ENCODE measurements around the gene COMMD1.
"Not testable (repeated sequence)": the region's sequence is repeated elsewhere in the genome, so short reads cannot be mapped to it uniquely, and the experiment has no call there.

Gene COMMD1

GRCh38 chr2:62152000-62152399 is 246.5 kb downstream of the COMMD1 start:
- TF ChIP-seq, protein P1, sequence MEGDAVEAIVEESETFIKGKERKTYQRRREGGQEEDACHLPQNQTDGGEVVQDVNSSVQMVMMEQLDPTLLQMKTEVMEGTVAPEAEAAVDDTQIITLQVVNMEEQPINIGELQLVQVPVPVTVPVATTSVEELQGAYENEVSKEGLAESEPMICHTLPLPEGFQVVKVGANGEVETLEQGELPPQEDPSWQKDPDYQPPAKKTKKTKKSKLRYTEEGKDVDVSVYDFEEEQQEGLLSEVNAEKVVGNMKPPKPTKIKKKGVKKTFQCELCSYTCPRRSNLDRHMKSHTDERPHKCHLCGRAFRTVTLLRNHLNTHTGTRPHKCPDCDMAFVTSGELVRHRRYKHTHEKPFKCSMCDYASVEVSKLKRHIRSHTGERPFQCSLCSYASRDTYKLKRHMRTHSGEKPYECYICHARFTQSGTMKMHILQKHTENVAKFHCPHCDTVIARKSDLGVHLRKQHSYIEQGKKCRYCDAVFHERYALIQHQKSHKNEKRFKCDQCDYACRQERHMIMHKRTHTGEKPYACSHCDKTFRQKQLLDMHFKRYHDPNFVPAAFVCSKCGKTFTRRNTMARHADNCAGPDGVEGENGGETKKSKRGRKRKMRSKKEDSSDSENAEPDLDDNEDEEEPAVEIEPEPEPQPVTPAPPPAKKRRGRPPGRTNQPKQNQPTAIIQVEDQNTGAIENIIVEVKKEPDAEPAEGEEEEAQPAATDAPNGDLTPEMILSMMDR (IDR thresholded peaks at IDR 0.05; ENCODE audit: insufficient read depth, low read depth, low read length, missing control alignments): no peak
- no peak overlapping the region for H3K4me3 ChIP-seq (ENCODE audit: low read depth, low read length)
- no peak for DNase-seq (ENCODE audit: low read depth)

- DNase-seq (ENCODE audit: low read depth): no peak
- TF ChIP-seq, protein P1 (IDR thresholded peaks at IDR 0.05; ENCODE audit: insufficient read depth, low read depth, low read length, missing control alignments): no peak
- no peak overlapping the region for H3K4me3 ChIP-seq (ENCODE audit: low read depth, low read length)
These were observed 251.5 kb downstream of the COMMD1 start for GRCh38 chr2:62156861-62157496.

DNA sequence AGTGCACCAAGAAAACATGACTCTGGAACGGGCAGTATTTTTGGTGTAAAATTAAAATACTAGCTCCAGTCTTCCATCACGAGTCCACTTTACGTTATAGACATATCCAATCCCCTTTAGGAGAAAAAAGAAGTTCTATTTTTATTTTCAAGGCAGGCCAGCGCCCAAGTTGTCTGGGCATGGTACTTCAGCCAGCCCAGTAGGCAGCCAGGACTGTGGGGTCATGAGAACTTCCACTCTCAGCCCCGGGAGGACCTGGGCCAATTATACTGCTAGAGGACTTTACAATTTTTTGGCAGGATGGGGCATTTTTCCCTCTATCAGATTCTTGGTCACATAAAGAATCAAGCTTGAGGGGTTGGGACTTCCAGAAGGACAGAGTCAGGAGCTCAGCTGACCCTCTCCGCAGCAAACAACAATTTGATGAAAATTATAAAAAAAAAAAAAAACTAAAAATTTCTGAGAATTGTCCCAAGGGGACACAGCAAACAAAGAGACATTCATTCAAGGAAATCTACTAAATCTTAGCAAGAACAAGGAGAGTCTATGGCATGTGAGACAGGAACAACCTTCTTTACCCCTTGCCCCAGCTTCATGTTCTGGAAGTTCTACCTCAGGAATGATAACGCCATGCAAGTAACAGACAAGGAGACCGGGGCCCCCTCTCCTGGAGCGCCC is 253.1 kb downstream of the COMMD1 start:
- H3K4me3 ChIP-seq (ENCODE audit: low read depth, low read length): no peak overlapping the region
- TF ChIP-seq, protein P1 (IDR thresholded peaks at IDR 0.05; ENCODE audit: insufficient read depth, low read depth, low read length, missing control alignments): no peak
- no peak for DNase-seq (ENCODE audit: low read depth)

DNA sequence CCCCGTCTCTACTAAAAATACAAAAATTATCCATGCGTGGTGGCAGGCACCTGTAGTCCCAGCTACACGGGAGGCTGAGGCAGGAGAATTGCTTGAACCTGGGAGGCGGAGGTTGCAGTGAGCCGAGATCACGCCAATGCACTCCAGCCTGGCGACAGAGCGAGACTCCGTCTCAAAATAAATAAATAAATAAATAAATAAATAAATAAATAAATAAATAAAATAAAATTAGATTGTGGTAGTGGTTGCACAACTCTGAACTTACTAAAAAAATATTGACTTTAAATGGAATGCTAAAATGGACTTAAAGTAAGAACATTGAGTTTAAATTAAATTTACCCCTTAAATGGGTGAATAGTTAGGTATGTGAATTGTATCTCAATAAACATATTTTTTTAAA is 255.2 kb downstream of the COMMD1 start:
- H3K4me3 ChIP-seq (ENCODE audit: low read depth, low read length); DNase-seq (ENCODE audit: low read depth): not testable (repeated sequence)

DNA sequence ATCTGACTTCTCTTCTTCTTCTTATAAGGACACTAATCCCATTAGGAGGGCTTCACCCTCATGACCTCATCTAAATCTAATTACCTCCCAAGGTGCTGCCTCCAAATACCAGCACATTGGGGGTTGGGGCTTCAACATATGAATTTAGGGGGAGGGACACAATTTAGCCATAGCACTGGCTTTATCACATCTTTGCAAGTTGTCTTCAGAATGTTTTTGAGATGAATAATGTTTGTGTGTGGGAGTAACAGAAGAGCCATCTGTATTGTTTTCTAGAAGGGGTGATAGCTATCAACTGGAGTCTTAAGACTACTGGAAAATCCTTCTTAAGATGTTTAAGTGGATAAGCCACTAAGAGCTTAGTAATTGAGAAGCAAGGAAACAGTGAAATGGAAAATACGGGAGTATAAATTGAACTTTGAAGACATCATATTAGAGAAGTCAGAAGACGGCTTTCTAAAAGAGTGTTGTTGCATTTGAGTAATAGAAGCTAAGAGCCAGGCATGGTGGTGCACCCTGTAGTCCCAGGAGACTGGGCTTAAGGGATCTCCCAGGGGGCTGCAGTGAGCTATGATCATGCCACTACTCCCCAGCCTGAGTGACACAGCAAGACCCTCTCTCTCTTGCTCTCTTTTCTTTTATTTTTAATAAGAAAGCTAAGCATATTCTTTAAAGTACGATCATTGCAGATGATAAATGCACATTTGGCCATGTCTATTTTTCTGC is 257.8 kb downstream of the COMMD1 start:
- TF ChIP-seq, protein P1 (IDR thresholded peaks at IDR 0.05; ENCODE audit: insufficient read depth, low read depth, low read length, missing control alignments): no peak
- no peak overlapping the region for H3K4me3 ChIP-seq (ENCODE audit: low read depth, low read length)
- DNase-seq (ENCODE audit: low read depth): no peak

- TF ChIP-seq, protein P1 (IDR thresholded peaks at IDR 0.05; ENCODE audit: insufficient read depth, low read depth, low read length, missing control alignments): no peak
- no peak overlapping the region for H3K4me3 ChIP-seq (ENCODE audit: low read depth, low read length)
- DNase-seq (ENCODE audit: low read depth): no peak
These were observed 258.4 kb downstream of the COMMD1 start for GRCh38 chr2:62163834-62164233.

- no peak for DNase-seq (ENCODE audit: low read depth)
- TF ChIP-seq, protein P1 (IDR thresholded peaks at IDR 0.05; ENCODE audit: insufficient read depth, low read depth, low read length, missing control alignments): no peak
These were observed 270.3 kb downstream of the COMMD1 start for GRCh38 chr2:62175728-62176127.

More at GRCh38 chr2:62175728-62176127, 270.3 kb downstream of the COMMD1 start:
- no peak overlapping the region for H3K4me3 ChIP-seq (ENCODE audit: low read depth, low read length)

Measured in GM12865 (cell line).